Fibroblast of skin of back (primary cell): ENCODE data around the gene PDZD2.
A peak's percentile ranks its signal among the peaks of the same experiment; 100 is the strongest.
"Not testable (repeated sequence)": the region's sequence is repeated elsewhere in the genome, so short reads cannot be mapped to it uniquely, and the experiment has no call there.

Experiments used
- DNase-seq: peaks from one replicate; pipeline ENCODE4 v3.0.0-alpha.2; 2013

PDZD2 gene

DNA sequence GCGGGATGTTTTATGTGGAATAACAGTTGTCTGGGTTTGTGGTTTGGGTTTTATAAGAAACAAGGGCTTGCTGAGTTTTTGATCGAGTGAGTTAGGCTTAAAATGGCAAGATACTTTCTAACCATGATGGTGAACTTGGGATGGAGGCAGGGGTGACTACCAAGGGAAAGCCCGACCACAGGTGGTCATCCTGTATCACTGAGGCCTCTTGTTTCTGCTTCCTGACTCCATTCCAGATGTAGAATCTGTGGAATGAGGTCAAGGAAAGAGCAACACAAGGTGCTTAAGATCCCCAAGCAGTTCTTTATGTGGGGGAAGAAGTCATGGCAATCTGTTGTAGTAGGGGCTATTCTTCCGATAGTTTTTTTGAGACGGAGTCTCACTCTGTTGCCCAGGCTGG lies 412.9 kb downstream of the PDZD2 start:
- no peak for DNase-seq

DNA sequence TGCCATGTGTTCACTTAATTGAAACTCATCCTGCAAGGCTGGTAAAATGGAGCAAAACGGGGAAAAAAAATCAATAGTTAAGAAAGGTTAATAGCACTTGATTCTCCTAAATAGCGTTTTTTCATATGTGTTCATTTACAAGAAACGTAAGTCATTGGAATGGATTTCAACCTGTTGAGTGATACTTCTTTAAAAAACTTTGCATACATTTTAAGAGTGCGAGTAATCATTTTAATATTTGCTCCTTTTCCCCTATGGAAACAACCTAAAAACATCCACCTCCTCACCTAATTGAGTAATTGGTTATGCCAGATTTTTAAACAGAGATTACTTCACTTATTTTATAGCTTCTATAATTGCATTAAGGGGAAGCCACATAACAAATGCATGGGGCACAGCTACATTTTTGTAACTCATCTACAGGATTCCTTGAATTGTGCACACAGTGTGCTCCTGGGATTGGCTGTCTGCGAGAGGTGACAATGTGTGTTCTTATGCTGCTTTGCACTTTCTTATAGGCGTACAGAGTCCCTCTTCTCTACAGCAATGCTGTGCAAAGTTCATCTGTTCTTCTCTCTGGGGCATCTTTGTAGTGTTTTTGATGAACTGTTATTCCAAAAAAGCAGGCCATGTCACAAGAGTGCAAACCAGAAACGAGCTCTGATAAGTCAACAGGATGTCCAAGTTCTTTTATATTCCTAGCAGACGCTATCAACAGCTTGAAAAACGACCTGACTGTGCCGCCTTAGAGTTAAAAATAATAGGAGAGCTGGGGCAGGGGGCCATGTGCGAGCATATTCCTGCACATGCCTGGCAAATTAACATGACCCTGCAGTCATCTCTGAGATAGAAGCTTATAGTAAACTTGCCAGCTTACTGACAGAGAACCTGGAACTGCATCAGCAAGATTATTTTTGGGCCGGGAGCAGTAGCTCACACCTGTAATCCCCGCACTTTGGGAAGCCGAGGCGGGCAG lies 417.2 kb downstream of the PDZD2 start:
- DNase-seq = no peak

DNA sequence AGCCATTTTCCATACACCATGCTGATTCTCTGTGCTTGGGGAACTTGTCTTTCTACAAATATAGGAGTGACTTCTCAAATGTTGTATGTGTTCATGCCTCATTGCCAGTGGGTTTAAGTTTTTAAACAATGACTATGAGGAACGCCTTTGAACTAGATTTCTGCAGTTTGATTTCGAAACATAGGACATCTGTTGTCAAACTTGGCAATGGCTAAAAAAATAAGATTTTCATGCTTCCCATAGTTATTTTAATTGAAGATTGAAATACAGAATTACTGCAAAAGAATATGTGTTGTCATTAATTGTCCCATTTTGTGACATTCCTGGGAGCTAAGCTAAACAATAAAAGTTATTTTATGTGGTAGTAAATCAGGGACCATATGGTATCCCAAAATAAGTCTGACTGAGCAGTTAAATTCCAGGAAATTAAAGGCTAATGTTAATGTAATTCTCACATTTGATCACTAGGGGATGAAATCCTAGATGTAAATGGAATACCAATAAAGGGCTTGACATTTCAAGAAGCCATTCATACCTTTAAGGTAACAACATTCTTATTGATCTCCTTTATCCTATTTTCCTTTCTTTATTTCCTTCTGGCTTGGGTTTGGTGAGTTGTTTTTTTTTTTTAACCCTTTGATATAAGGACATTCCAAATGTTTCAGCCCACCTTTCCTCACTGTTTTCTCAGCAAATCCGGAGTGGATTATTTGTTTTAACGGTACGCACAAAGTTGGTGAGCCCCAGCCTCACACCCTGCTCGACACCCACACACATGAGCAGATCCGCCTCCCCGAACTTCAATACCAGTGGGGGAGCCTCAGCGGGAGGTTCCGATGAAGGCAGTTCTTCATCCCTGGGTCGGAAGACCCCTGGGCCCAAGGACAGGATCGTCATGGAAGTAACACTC lies 418.5 kb downstream of the PDZD2 start:
- no peak for DNase-seq

DNA sequence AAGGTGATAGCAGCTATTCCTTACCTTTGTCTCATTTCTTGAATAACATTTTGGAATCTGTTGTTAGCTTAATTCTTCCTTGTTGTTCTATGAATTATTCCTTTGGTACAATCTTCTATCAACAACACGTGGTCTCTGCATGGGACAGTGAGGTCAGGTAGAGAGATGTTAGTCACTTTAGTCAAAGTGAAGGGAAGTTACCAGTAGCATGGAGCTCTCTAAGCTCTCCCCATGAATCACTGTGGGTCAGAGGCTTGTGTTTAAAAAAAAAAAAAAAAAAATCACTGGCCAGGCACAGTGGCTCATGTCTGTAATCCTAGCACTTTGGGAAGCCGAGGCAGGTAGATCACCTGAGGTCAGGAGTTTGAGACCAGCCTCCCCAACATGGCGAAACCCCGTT lies 419.2 kb downstream of the PDZD2 start:
- no peak for DNase-seq

DNA sequence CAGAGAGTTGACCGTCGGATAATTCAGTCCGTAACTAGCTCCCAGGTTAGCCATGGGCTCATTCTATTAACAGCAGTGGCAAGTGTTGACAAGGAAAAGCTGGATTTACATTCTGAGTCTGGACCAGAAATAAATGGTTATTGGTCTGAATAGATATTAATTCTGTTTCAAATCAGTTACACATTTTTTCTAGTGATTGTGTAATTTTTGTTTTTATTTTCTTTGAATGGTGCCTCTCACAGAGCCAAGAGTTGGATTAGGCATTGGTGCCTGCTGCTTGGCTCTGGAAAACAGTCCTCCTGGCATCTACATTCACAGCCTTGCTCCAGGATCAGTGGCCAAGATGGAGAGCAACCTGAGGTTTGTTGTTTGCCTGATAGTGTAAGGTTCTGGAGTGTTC lies 420.1 kb downstream of the PDZD2 start:
- no peak for DNase-seq

DNA sequence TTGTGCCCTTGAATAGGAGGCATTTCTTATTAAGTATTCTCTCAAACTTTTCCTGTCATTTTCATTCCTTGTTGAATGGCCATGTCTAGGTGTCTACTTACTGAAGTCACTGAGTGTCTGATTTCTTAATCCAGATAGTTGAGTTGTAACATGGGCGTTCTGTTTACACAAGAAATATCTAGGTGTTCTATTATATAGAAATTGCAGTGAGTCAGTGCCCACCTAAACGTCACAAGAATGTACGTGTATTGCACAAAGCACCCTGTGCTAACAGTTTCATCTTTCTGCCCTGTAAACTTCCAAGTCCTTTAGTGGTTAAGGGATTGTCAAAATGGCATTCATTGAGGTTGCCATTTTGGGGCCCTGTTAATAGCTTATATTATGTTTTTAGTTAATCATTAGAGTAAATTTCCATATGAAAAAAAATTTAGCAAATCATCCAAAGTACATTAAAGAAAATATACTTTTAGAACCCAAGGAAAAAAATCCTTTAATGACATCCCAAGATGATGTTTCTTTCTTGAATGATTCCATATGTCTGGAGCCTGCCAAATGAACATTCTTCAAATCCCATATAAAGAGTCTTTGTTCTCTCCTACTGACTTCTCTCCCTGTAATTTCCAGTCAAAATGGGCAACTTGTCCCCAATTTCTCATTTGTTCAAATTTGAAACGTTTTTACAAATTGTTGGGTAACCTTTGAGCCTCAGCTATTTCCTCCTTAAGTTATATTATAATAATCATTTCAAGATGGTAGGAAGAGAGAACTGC lies 421.0 kb downstream of the PDZD2 start:
- no peak for DNase-seq

DNA sequence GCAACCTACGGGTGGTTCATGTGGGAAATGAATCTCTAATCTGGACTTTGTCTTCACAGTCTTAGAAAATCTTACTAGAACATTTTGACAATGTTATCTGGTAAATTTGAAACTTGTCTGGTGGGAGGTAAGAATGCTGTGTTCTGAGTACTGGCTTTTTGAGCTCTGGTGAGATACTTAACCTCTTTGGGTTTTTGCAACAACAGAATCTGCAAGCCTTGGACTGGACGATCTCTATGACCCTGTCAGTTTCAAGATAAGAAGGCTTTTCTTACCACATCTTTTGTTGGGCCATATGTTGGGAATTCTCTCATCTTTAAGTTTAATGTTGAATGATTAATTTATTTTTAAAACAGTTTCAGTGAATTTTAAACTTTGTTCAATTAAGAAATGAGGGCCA lies 422.3 kb downstream of the PDZD2 start:
- DNase-seq = no peak

DNA sequence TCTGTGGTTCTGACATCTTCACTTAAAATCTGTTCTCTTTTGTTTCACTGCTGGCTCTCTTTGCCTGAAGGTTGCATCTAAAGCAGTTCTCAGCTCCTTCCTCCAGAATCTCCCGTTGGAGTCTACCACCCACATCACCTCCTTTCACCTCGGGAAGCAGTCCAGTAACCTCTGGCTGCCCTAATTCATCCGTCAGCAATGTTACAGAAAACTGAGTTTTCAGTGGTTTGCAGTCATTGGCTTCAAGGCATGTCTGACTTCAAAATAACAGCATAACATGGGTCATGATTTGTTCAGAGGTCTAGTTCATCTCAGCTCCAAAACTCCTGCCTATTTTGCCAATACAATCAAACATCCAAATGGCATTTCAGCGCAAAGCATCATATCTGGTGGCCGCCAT lies 427.5 kb downstream of the PDZD2 start:
- DNase-seq = no peak

DNA sequence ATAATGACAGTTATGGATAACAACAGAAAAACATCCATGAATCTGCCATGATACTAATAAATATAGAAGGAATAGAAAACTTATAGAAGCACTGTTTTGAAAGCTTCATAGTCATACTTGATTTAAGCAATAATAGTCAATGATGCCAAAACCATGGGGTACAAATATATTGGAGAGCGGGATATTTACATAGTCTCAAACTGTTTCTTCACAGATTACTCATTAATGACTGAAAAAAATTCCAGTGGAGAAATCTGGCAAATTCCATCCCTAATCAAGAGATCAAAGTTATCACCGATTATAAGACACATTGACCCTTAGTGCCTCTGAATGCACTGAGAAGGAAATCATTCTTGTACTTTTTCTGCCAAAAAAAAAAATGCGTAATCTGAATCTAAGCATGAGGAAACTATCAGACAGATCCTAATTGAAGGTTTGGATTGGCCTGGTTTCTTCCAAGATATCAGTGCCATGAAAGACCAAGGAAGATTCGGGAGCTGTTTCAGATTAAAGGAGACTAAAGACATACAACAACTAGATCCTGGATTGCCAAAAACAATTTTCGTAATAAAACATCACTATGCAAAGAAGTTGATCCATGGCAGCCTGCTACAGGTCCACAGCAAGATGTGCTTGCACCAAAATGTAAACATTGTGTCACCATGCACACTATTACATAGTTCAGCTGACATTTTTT lies 429.0 kb downstream of the PDZD2 start:
- DNase-seq = no peak

DNA sequence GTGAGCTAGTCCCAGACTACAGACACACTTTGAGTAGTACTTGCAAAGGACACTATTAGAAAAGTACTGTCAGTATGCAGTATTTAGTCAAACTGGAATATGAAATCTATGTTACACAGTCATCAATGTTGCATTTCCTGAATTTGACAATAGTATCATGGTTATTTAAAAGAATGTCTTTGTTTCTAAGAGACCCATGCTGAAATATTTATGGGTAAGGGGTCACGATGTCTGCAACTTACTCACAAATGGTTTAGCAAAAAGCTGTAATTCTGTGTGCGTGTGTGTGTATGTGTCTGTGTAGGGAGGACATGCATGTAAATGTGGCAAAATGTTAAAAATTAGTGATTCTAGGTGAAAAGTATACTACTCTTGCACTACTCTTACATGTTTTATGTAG lies 429.6 kb downstream of the PDZD2 start:
- no peak for DNase-seq

DNA sequence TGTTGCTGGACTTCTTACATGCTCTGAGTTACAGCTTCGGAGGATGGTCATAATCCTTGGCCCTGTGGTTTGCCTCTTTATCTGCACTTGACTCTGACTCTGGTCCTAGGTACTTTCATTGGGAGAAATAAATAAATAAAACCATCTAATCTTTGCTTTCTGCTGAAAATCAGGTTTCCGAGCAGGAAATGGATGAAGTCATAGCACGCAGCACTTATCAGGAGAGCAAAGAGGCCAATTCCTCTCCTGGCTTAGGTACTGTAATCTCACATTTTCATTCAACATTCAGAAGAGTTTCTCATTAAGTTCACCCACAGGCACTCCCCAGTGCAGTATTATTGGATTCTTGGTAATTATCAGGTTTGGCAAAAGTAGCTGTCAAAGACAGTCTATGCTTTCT lies 430.5 kb downstream of the PDZD2 start:
- no peak for DNase-seq

DNA sequence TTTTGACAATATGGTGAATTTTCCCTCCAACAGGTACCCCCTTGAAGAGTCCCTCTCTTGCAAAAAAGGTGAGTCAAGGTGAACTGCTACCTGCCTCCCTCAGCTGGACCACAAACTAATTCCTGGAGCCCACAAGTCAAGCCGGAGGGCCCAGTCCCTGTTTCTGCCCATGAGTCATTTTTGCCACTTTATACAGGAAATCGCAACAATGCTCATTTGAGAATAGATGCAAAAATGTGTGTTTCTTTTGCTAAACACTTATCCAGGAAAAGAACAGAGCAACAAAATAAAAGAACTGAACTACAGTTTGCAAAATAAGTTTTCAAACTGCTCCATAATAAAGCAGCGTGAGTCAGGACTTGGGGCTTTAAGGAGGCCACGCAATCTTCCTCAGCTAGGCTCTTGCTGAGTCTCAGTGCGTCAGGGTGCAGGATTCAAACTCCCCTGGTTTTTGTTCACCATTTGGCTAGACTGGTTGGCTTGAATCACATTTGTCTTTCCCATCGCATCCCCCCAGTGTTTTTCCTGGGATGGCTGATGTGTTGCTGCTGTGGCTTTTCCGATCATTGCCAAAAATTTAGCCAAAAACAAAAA lies 432.5 kb downstream of the PDZD2 start:
- no peak for DNase-seq

DNA sequence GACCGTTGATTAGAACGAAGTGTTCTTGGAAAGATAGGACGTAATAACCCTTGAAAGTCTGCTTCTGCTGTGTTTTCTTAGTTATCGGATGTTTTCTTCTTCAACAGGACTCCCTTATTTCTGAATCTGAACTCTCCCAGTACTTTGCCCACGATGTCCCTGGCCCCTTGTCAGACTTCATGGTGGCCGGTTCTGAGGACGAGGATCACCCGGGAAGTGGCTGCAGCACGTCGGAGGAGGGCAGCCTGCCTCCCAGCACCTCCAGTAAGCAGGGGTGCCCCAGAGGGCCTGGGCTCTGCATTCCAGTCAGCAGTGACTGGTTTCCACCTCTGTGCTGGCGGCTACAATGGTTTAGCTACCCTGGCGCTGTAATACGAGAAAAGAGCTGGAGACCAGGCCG lies 433.1 kb downstream of the PDZD2 start:
- no peak for DNase-seq

DNA sequence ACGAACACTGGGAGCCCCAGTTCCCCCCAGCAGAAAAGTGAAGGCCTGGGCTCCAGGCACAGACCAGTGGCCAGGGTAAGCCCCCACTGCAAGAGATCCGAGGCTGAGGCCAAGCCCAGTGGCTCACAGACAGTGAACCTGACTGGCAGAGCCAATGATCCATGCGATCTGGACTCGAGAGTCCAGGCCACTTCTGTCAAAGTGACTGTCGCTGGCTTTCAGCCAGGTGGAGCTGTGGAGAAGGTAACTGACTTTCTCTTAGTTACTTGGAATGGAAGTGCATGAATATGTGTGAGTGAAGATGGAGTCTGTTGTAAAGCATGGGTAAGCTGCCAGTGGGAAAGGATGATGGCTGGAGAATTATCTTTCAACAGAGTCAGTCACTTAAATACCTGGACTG lies 435.5 kb downstream of the PDZD2 start:
- DNase-seq = no peak

DNA sequence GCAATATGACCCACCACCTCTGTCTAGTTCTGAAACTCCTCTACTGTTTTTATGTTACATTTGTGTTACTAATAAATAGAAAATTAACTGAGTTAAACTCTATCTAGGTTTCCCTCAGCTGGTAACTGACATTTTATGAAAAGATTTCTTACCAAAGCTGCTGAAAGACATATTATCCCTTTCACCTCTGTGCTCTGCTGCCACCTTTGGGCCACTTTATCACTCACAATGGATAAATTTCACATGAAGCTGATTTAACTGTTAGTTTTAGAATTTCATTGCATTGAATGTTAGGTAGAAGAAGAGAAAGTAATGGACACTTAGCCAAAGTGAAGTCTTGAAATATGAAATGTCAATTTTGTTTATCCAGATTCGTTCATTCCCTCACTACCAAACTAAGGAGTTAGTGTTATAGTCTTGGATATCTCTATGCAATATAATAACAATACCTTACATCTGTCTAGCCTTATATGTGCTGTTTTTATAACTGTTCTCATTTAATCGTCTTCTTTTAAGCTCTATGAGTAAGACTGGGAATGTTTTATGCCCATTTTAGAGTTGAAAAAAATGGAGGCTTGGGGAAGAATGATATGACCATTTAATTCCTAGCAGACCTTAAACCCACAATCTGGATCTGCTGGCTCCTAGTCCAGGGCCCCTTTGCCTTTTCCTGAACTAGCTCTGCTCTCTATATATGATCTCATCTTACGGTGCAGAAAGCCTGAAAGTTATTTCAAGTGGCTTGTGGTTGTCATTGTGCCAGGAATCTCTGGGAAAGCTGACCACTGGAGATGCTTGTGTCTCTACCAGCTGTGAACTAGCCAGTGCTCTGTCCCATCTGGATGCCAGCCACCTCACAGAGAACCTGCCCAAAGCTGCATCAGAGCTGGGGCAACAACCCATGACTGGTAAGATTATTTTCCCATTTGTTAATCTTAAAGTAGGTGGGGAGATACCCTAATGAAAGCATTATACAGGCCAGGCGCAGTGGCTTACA lies 438.1 kb downstream of the PDZD2 start:
- peak; percentile 55 for DNase-seq

DNA sequence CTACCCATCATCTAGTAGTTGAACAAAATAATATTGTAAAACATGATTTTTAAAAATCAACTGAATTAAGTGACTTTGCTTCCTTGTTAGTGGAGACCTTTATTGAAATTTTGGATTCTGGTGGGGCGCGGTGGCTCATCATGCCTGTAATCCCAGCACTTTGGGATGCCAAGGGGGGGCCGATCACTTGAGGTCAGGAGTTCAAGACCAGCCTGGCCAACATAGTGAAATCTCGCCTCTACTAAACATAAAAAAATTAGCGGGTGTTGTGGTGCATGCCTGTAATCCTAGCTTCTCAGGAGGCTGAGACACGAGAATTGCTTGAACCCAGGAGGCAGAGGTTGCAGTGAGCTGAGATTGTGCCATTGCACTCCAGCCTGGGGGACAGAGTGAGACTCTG lies 439.9 kb downstream of the PDZD2 start:
- not testable (repeated sequence) for DNase-seq

DNA sequence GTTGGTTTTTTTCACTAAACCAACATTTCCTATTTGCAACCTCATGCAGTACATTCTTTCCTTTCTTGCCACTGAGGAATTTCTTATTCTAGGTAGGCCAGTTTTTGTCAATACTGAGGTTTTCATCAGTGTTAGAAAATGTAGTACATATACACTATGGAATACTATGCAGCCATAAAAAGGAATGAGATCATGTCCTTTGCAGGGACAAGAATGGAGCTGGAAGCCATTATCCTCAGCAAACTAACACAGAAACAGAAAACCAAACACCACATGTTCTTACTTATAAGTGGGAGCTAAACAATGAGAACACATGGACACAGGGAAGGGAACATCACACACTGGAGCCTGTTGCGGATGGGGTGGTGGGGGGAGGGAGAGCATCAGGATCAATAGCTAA lies 441.6 kb downstream of the PDZD2 start:
- not testable (repeated sequence) for DNase-seq

DNA sequence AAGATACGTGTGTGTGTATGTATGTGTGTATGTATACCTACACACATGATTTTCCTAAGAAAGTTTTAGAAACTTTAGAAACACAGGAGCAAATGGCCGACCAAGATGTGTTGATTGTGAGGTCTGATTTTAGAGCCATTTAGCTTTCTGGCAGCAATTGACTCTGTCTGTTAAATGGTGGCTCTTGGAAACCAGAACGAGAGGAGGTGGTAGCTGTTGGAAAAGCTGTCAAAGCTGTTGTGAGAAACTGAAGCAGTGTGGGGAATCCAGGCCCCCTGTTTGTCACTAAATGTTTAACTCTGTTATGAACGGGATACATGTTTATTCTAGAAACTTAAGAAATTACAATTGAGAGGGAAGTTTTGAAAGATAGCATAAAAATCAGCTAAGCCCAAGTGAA lies 443.8 kb downstream of the PDZD2 start:
- DNase-seq = no peak

DNA sequence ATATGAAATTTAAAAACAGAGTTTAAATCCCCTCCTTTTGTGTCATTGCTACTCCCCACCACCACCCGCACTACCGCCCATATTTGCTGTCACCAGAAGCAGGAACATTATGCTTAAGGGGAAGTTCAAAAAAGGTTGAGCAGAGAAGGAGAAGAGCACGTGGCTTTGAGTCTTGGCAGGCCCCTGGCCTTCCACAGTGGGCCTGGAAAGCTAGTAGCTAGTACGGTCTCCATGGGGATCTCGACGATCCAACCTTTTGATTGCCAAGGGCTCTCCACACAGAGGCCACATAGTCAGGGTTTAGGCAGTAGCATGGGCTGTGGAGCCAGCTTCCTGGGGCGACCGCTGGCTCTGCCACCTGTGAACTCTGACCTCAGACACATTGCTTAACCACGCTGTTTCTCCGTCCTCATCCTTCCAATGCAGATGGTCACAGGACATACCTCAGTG lies 445.1 kb downstream of the PDZD2 start:
- DNase-seq = no peak
